Measurements from ENCODE around the gene ZBTB21.

DNA sequence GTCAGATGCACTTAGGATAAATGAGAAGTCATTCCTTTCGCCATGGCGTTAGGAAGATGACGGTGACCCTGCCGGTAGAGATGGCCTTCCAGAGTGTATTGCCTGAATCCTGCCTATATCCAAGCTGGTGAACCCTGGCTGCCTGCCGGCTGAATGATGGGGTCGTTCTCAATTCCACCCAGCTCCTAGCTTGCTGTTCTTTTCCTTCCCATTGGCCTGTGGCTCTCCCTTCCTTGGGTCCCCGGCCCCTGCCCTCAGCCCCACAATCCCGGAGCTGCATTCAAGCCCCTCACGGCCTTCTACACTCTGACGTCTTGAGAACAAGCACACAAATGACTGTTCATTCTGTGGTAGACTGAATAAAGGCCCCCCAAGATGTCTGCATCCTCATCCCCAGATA is 28.2 kb upstream of the ZBTB21 start:
- TF ChIP-seq, protein P1, sequence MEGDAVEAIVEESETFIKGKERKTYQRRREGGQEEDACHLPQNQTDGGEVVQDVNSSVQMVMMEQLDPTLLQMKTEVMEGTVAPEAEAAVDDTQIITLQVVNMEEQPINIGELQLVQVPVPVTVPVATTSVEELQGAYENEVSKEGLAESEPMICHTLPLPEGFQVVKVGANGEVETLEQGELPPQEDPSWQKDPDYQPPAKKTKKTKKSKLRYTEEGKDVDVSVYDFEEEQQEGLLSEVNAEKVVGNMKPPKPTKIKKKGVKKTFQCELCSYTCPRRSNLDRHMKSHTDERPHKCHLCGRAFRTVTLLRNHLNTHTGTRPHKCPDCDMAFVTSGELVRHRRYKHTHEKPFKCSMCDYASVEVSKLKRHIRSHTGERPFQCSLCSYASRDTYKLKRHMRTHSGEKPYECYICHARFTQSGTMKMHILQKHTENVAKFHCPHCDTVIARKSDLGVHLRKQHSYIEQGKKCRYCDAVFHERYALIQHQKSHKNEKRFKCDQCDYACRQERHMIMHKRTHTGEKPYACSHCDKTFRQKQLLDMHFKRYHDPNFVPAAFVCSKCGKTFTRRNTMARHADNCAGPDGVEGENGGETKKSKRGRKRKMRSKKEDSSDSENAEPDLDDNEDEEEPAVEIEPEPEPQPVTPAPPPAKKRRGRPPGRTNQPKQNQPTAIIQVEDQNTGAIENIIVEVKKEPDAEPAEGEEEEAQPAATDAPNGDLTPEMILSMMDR (IDR thresholded peaks at IDR 0.05): no peak
- TF ChIP-seq POLR2A (IDR thresholded peaks at IDR 0.05): no peak

All from adrenal gland (tissue), 5 donors.